SKM-1 treated with dmso at 0.1 percent for 144 hours (cell line): ENCODE measurements around the gene CCR5.

Experiments
- DNase-seq: peaks from one replicate; lab custom pipeline; 2025; ENCODE audit not compliant: unreplicated experiment; lab: John Stamatoyannopoulos, UW

CCR5 gene

DNA sequence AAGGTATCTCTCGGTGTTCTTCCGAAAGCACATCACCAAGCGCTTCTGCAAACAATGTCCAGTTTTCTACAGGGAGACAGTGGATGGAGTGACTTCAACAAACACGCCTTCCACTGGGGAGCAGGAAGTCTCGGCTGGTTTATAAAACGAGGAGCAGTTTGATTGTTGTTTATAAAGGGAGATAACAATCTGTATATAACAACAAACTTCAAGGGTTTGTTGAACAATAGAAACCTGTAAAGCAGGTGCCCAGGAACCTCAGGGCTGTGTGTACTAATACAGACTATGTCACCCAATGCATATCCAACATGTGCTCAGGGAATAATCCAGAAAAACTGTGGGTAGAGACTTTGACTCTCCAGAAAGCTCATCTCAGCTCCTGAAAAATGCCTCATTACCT lies 12.3 kb upstream of the CCR5 start:
- DNase-seq = no peak

- no peak for DNase-seq
Measured at GRCh38 chr3:46359733-46360493, 10.8 kb upstream of the CCR5 start.

- DNase-seq = no peak
Measured at GRCh38 chr3:46360907-46361306, 9.8 kb upstream of the CCR5 start.

DNA sequence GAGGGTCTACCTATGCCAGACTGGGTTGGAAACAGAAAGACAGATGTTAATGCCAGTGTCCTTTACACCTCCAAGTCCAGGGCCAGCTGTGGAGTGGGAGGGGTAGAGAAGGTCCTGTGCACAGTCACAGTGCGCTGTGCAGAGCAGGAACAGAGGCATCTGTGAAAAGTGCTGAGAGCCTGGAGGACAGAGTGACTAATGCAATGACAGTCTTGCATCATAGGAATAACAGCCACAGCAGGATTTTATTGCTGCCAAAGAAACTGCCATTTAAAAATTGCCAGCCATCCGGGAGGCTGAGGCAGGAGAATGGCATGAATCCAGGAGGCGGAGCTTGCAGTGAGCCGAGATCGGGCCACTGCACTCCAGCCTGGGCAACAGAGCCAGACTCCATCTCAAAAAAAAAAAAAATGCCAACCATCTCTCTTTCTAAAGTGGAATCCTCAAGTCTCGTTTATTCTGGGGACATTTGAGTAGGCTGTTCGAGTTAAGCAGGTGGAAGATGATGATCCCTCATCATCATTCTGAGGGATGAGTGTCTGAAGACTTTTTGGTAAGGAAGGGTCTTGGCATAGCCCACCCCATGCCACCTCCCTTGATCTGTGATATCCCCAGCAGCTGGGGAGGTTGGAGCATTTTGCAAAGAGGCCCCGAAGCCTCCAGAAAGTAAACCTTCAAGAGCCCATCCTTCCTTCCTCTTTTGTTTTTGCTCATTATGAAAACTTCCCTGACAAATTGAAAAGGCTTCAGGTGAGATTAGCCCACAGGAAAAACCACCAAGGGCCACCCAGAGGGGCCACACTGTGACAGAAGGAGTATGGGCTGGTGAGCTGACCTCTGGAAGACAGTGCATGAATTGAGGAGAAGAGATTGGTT lies 9.1 kb upstream of the CCR5 start:
- DNase-seq = peak; percentile 79

DNA sequence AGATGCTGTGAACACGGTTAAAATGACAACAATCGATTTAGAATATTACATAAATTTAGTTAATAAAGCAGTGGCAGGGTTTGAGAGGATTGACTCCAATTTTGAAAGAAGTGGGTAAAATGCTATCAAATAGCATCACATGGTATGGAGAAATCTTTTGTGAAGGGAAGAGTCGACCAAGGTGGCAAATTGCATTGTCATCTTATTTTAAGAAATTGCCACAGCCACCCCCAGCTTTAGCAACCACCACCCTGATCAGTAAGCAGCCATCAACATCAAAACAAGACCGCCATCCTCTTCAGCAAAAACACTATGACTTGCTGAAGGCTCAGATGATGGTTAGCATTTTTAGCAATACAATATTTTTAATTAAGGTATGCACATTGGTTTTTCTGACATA lies 5.7 kb upstream of the CCR5 start:
- DNase-seq = no peak

DNA sequence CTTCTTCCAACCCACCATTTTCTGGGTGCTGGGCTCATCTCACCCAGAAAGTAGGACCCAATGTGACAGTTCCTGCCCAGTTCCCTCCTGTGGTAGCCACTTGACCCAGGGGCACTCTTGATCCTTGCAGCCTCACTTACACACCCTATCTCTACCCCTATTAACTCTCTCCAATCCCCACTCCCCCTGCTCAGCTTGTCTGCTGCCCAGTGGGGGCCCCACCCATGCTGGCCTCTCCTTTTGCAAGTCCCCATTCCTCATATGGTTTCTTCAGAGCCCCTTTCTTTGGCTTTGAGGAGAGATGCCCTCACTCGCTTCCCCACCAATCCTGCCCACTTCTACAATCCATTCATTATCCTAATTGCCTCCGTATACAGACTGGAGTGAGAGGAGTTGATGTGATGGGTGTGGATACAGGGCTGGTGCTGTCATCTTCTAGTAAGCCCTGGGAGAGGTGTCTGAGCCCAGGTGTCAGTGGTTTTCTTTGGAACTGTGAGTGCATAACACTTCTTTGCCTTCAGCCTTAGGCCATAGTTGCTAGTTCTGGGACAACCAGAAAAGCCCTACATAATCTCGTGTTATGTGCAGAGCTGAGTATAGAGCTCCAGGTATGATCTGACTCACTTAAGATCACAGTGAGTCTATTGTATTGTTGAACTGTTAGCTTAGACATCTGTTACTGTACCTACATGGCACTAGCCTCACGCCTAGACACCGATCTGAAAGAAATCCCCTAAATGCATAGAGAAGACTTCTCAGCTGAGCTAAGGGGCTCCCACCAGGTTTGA lies 4.8 kb upstream of the CCR5 start:
- DNase-seq = no peak

DNA sequence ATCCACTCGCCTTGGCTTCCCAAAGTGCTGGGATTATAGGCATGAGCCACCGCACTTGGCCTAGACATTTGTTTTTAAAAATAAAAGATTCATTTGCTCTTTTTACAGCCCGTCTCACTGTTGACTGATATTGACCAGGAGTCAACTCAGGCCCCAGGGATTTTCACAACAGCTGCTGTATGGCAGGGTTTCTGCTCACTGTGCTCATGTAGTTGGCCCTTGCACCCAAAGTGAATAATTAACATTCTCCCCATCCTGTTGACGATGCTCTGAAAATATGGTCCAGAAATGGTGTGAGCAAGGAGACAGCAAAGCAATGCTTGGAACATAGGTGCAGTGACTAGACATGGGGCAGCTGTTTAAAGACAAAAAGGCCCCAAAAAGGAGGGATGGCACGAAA lies 2.9 kb upstream of the CCR5 start:
- no peak for DNase-seq

- peak; percentile 91 for DNase-seq
Measured at GRCh38 chr3:46368569-46368968, 2.2 kb upstream of the CCR5 start.

- no peak for DNase-seq
Measured at GRCh38 chr3:46369151-46369550, 1.6 kb upstream of the CCR5 start.

DNA sequence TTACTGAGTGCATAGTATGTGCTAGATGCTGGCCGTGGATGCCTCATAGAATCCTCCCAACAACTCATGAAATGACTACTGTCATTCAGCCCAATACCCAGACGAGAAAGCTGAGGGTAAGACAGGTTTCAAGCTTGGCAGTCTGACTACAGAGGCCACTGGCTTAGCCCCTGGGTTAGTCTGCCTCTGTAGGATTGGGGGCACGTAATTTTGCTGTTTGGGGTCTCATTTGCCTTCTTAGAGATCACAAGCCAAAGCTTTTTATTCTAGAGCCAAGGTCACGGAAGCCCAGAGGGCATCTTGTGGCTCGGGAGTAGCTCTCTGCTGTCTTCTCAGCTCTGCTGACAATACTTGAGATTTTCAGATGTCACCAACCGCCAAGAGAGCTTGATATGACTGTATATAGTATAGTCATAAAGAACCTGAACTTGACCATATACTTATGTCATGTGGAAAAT lies 1.0 kb upstream of the CCR5 start:
- DNase-seq = no peak

- no peak for DNase-seq
Measured at GRCh38 chr3:46371519-46372340, 984 bp downstream of the CCR5 start.

DNA sequence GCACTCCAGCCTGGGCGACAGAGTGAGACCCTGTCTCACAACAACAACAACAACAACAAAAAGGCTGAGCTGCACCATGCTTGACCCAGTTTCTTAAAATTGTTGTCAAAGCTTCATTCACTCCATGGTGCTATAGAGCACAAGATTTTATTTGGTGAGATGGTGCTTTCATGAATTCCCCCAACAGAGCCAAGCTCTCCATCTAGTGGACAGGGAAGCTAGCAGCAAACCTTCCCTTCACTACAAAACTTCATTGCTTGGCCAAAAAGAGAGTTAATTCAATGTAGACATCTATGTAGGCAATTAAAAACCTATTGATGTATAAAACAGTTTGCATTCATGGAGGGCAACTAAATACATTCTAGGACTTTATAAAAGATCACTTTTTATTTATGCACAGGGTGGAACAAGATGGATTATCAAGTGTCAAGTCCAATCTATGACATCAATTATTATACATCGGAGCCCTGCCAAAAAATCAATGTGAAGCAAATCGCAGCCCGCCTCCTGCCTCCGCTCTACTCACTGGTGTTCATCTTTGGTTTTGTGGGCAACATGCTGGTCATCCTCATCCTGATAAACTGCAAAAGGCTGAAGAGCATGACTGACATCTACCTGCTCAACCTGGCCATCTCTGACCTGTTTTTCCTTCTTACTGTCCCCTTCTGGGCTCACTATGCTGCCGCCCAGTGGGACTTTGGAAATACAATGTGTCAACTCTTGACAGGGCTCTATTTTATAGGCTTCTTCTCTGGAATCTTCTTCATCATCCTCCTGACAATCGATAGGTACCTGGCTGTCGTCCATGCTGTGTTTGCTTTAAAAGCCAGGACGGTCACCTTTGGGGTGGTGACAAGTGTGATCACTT lies 2.0 kb downstream of the CCR5 start:
- DNase-seq = peak; percentile 53

GRCh38 chr3:46374755-46375154 lies 4.0 kb downstream of the CCR5 start:
- no peak for DNase-seq

GRCh38 chr3:46375218-46375617 lies 4.5 kb downstream of the CCR5 start:
- no peak for DNase-seq

DNA sequence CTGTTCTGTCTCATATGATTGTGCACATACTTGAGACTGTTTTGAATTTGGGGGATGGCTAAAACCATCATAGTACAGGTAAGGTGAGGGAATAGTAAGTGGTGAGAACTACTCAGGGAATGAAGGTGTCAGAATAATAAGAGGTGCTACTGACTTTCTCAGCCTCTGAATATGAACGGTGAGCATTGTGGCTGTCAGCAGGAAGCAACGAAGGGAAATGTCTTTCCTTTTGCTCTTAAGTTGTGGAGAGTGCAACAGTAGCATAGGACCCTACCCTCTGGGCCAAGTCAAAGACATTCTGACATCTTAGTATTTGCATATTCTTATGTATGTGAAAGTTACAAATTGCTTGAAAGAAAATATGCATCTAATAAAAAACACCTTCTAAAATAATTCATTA lies 5.1 kb downstream of the CCR5 start:
- no peak for DNase-seq

GRCh38 chr3:46378426-46378942 lies 7.7 kb downstream of the CCR5 start:
- DNase-seq = peak; percentile 59

DNA sequence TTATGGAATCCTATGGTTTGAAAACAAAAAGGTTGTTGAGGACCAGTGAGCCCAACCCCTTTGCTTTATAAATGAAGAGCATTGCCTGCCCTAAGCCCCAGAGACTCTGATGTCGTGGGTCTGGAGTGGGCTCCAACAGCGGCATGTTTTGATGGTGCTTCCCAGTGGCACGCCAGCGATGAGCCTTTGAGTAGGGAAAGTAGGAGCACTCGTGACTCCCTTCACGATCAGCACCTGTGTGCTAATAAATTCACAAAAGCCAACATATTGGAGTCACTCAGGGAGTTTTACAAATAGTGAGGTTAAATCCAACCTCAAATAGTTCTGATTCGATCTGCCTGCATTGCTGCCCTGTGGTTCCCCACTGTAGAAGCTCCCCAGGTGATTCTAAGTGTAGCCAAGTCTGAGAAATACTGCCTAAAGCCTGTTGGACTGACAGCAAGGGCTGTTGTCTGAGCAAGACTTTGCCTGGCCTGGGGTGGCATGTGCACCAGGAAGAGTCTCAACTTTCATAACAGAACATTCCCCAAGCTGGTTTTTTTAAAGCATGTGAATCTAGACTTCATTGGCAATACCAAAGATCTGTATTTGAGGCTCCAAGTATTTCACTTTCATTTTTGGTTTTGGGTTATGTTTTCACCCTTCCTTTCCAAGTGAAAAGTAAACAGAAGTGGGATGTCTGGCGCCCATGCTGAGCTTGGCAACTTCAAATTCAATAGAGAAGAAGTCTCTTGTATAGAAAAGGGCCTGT lies 9.9 kb downstream of the CCR5 start:
- no peak for DNase-seq

GRCh38 chr3:46381625-46382024 lies 10.9 kb downstream of the CCR5 start:
- DNase-seq = no peak
